Activated T-helper 2 cell treated with anti-CD3 and anti-CD28 coated beads, Interferon-gamma antibody, Interleukin-2, Interleukin-4, amounts not matched to agents 10 μg/mL and 5 μg/mL and 100 μg/mL, durations not matched to agents 14 hours and 24 hours and 36 hours (primary cell): Measurements from ENCODE around the gene AGER. TPM values are rescaled to one million over a fixed set of nuclear protein-coding genes. Genes with fewer than 3 reads are reported as not detected.
"Not testable (repeated sequence)": the region's sequence is repeated elsewhere in the genome, so short reads cannot be mapped to it uniquely, and the experiment has no call there.

Experiments used
- DNase-seq: peaks from one replicate; pipeline ENCODE4 v3.0.0; 2021; ENCODE audit warnings: low spot score
- H3K27ac Mint-ChIP-seq: one replicate; pipeline ENCODE4 v1.8.0; 2021; ENCODE audit warnings: mixed read lengths
- H3K27me3 Mint-ChIP-seq: one replicate; pipeline ENCODE4 v1.8.0; 2021; ENCODE audit warnings: low read depth, mixed read lengths
- H3K36me3 Mint-ChIP-seq: one replicate; pipeline ENCODE4 v1.8.0; 2021; ENCODE audit warnings: low read depth, mixed read lengths
- H3K4me1 Mint-ChIP-seq: one replicate; pipeline ENCODE4 v1.8.0; 2021; ENCODE audit warnings: low read depth, mixed read lengths
- H3K4me3 Mint-ChIP-seq: one replicate; pipeline ENCODE4 v1.8.0; 2021; ENCODE audit warnings: low read depth, mild to moderate bottlenecking, moderate library complexity, mixed read lengths
- H3K9me3 Mint-ChIP-seq: one replicate; pipeline ENCODE4 v1.8.0; 2021; ENCODE audit warnings: mixed read lengths
- intact Hi-C: fragments of 100-400 bp; cut with micrococcal nuclease; formaldehyde crosslinking; loops from one replicate; pipeline ENCODE4 v1.15.1; 2023
- total RNA-seq: library from RNA; stranded (reverse); gene quantifications from 2 replicates; pipeline ENCODE4 v1.2.3, GENCODE V29; 2022

AGER gene
- total RNA-seq, 1 donor from 2014 or later = 20.9 TPM

DNA sequence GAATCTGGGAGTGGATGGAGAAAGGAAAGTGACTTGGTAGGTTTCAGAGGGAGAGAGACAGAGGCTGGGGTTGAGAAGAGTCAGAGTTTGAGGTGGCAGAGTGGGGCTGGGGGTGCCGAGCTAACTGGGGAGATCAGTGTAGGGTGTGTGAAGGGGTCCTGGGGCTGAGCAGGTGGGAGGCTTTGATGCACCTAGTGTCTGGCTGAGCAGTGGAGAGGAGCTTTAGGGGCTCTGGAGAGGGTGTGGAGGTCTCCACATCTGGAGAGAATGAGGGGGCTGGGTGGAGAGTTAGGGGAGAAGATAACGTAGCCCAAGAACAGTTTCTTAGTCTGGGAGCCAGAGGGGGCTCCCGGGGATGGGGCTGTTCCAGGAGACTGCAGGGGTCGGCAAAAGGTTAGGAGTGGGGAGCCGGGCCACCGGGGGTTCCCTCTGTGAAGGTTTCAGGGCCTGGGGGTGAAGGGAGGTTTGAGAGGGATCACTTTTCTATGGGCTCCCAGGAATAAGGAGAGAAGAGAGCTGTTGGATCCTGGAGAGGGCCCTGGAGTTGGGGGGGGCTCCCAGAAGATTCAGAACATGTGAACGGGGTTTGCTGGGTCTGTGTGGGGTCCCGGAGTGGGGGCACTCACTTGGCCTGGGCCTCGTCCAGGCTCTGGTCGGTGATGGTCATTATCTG, 5.2 kb upstream of the AGER start:
- Mint-ChIP-seq H3K36me3 (peaks cover 60% of the 10 kb centered on the region), H3K27ac (peak overlapping the region; percentile 78), H3K9me3 (no peaks in the 10 kb centered on the region), H3K4me3 (peak overlapping the region; percentile 84), H3K4me1 (peaks cover 46% of the 10 kb centered on the region), H3K27me3 (no peaks in the 10 kb centered on the region)
- no peak for DNase-seq
- intact Hi-C loops = no loop called here

DNA sequence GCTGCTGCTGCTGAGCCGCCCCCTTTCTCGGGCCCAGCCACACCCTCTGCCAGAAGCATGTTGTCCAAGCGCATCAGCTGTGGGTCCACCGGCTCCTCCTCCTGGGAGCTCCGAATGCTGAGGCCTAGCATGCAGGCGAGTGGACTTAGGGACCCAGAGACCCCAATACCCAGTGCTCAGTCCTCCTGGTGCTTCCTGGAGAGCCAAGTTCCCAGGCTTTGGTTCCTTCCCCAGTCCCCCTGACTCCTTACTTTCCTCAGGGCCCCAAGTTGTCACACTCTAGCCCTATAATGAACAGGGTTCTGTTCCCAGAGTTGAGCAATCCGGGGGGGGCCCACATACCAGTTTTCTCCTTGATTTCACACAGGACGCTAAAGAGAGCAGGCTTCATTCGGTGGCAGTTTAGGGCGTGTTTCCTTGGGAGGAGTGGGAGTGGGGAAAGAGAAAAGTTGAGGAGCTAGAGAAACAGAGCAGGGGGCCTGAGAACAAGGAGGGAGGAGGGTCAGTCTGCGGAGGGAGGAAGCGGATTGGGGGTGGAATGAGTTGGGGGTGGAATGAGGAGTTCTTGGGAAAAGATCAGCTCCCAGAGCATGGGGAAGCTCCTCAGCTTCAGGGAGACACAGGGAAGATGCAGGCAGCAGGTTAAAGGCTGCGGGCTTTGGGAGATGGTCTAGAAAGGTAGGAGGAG, 4.5 kb upstream of the AGER start:
- H3K36me3 Mint-ChIP-seq = peaks cover 64% of the 10 kb centered on the region
- DNase-seq = no peak
- H3K4me1 Mint-ChIP-seq = peaks cover 39% of the 10 kb centered on the region
- no peaks in the 10 kb centered on the region for H3K27me3 Mint-ChIP-seq
- H3K4me3 Mint-ChIP-seq = peak overlapping the region; percentile 84
- no peaks in the 10 kb centered on the region for H3K9me3 Mint-ChIP-seq
- intact Hi-C loops = no loop called here
- peak overlapping the region; percentile 78 for H3K27ac Mint-ChIP-seq

GRCh38 chr6:32187725-32188380, 3.8 kb upstream of the AGER start:
- peaks cover 66% of the 10 kb centered on the region for H3K36me3 Mint-ChIP-seq
- DNase-seq, H3K9me3 Mint-ChIP-seq, H3K27me3 Mint-ChIP-seq, intact Hi-C loops: not testable (repeated sequence)
- peaks cover 38% of the 10 kb centered on the region for H3K4me1 Mint-ChIP-seq
- H3K27ac Mint-ChIP-seq = peak overlapping the region; percentile 57
- peak overlapping the region; percentile 19 for H3K4me3 Mint-ChIP-seq

DNA sequence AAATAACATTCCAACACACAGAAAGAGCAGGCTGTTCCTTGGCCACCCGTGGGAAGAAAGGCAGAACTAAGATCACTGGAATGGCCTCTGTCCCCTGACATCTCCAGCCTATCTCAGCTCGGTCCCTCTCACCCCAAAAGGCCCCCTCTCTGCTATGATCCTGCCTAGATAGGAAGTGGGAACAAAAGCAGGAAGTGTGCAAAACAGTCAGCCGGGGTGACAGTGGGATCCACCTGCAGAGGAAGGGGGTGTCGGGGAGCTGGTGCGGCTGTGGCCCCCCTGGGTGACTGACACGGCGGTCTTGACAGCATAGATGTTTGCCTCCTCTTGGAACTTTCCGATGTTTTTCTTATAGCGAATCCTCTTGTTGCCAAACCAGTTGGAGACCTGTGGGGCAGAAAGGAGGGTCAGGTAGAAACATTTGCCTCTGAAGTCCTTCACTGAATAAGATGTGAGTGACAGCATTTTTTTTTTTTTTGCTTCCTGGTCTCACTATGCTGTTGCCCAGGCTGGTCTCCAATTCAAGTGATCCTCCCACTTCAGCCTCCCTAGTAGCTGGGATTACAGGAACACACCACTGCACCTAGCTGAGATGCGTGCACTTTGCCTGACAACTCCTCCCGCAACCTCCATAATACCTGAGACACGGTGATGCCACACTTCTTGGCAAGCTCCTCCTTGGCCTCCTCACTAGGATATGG, 3.1 kb upstream of the AGER start:
- H3K27ac Mint-ChIP-seq = peak overlapping the region; percentile 80
- H3K36me3 Mint-ChIP-seq = peaks cover 72% of the 10 kb centered on the region
- H3K9me3 Mint-ChIP-seq = no peaks in the 10 kb centered on the region
- H3K4me3 Mint-ChIP-seq = peak overlapping the region; percentile 14
- peaks cover 37% of the 10 kb centered on the region for H3K4me1 Mint-ChIP-seq
- intact Hi-C loops = no loop called here
- DNase-seq = no peak
- no peaks in the 10 kb centered on the region for H3K27me3 Mint-ChIP-seq

- intact Hi-C loops, DNase-seq, H3K9me3 Mint-ChIP-seq, H3K4me3 Mint-ChIP-seq, H3K27me3 Mint-ChIP-seq: not testable (repeated sequence)
- Mint-ChIP-seq H3K27ac (peak overlapping the region; percentile 80), H3K4me1 (peaks cover 33% of the 10 kb centered on the region), H3K36me3 (peaks cover 67% of the 10 kb centered on the region)
Observed at GRCh38 chr6:32186151-32186840, 2.2 kb upstream of the AGER start.

GRCh38 chr6:32185681-32186131, 1.7 kb upstream of the AGER start:
- H3K4me3 Mint-ChIP-seq, DNase-seq, H3K27me3 Mint-ChIP-seq, H3K9me3 Mint-ChIP-seq, intact Hi-C loops: not testable (repeated sequence)
- peaks cover 68% of the 10 kb centered on the region for H3K36me3 Mint-ChIP-seq
- H3K27ac Mint-ChIP-seq = peak overlapping the region; percentile 80
- peaks cover 31% of the 10 kb centered on the region for H3K4me1 Mint-ChIP-seq

DNA sequence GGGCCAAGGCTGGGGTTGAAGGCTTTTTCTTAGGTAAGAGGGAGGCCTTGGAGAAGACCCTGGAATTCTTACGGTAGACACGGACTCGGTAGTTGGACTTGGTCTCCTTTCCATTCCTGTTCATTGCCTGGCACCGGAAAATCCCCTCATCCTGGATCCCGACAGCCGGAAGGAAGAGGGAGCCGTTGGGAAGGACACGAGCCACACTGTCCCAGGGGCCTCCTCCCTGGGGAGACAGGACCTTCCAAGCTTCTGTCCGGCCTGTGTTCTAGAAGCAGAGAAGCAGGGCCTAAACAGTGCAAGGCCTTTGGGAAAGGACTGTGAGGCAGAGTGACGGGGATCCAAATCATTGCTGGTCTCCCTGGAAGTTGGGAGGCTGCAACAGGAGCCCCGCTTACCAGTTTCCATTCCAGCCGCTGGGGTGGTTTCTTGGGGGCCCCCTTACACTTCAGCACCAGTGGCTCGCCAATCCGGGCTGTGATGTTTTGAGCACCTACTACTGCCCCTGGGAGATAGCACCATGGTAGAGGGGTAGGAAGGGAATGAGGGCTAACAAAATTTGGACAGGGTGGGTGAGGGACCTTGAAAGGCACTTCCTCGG, 470 bp downstream of the AGER start:
- Mint-ChIP-seq H3K27me3 (no peaks in the 10 kb centered on the region), H3K9me3 (no peaks in the 10 kb centered on the region), H3K27ac (no peak overlapping the region), H3K4me3 (no peak overlapping the region), H3K36me3 (peaks cover 70% of the 10 kb centered on the region), H3K4me1 (peaks cover 41% of the 10 kb centered on the region)
- intact Hi-C loops = no loop called here
- no peak for DNase-seq

DNA sequence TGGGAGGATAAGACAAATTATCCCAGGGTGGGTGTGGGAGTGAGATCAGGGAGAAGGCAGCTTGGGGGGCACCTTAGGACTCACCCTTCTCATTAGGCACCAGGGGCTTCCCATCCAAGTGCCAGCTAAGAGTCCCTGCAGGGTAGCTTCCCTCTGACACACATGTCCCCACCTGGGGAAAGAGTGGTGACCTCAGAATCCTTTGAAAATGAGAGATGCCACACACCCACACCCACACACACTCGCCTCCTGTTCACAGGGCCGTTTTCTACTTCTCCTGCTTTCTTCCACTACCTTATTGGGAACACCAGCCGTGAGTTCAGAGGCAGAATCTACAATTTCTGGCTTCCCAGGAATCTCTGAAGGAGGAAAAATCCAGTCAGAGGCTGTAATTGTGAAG, 1.0 kb downstream of the AGER start:
- H3K36me3 Mint-ChIP-seq = peaks cover 68% of the 10 kb centered on the region
- DNase-seq = no peak
- no peaks in the 10 kb centered on the region for H3K27me3 Mint-ChIP-seq
- peak overlapping the region; percentile 12 for H3K27ac Mint-ChIP-seq
- no peaks in the 10 kb centered on the region for H3K9me3 Mint-ChIP-seq
- peaks cover 36% of the 10 kb centered on the region for H3K4me1 Mint-ChIP-seq
- intact Hi-C loops = no loop called here
- no peak overlapping the region for H3K4me3 Mint-ChIP-seq

GRCh38 chr6:32182555-32182981, 1.5 kb downstream of the AGER start:
- no peak for DNase-seq
- Mint-ChIP-seq H3K27me3 (no peaks in the 10 kb centered on the region), H3K27ac (no peak overlapping the region), H3K9me3 (no peaks in the 10 kb centered on the region), H3K4me1 (peaks cover 36% of the 10 kb centered on the region), H3K4me3 (no peak overlapping the region), H3K36me3 (peaks cover 63% of the 10 kb centered on the region)
- intact Hi-C loops = no loop called here

GRCh38 chr6:32181915-32182529, 2.0 kb downstream of the AGER start:
- no peak for DNase-seq
- intact Hi-C loops = no loop called here
- H3K27me3 Mint-ChIP-seq = no peaks in the 10 kb centered on the region
- no peaks in the 10 kb centered on the region for H3K9me3 Mint-ChIP-seq
- no peak overlapping the region for H3K27ac Mint-ChIP-seq
- H3K36me3 Mint-ChIP-seq = peaks cover 58% of the 10 kb centered on the region
- H3K4me3 Mint-ChIP-seq = no peak overlapping the region
- H3K4me1 Mint-ChIP-seq = peaks cover 37% of the 10 kb centered on the region

- DNase-seq = no peak
- Mint-ChIP-seq H3K27ac (peak overlapping the region; percentile 20), H3K36me3 (peaks cover 50% of the 10 kb centered on the region), H3K27me3 (no peaks in the 10 kb centered on the region), H3K4me3 (no peak overlapping the region), H3K4me1 (peaks cover 40% of the 10 kb centered on the region), H3K9me3 (no peaks in the 10 kb centered on the region)
- intact Hi-C loops = no loop called here
Observed at GRCh38 chr6:32181148-32181702, 2.8 kb downstream of the AGER start.
